HG03196 (cell line): ENCODE results near the gene BEND5.

Experiments
- ATAC-seq: cut with Tn5 transposase; IDR thresholded peaks from one replicate; pipeline ENCODE4 v1.9.1; 2021; ENCODE audit not compliant: unreplicated experiment

BEND5 gene

GRCh38 chr1:48776393-48777218 lies at the start of gene BEND5:
TSS of gene BEND5 (minus strand) at chr1:48776891. CDS start at chr1:48776831, 60 bp downstream.
- ATAC-seq: no peak

DNA sequence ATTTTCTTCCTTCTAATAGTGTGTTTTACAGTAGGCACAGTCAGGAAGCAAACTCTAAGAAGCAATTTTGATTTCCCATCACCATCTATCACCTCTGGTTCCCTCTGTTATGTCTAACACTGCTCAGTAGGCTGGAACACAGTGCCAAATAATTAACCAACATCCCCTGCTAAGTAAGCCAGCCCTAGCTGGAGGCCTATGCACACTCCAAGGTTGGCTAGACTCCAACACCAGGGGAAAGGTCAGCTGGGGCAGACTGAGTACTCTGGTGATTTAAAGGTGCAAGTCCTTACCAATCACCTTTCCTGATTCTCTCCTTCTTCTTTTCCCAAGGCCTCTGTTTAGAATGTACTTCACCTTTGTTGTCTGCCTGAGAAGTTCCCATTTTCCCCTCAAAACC lies 46.5 kb upstream of the BEND5 start:
- ATAC-seq: no peak

- no peak for ATAC-seq
These were observed 43.8 kb upstream of the BEND5 start for GRCh38 chr1:48820491-48820890.

DNA sequence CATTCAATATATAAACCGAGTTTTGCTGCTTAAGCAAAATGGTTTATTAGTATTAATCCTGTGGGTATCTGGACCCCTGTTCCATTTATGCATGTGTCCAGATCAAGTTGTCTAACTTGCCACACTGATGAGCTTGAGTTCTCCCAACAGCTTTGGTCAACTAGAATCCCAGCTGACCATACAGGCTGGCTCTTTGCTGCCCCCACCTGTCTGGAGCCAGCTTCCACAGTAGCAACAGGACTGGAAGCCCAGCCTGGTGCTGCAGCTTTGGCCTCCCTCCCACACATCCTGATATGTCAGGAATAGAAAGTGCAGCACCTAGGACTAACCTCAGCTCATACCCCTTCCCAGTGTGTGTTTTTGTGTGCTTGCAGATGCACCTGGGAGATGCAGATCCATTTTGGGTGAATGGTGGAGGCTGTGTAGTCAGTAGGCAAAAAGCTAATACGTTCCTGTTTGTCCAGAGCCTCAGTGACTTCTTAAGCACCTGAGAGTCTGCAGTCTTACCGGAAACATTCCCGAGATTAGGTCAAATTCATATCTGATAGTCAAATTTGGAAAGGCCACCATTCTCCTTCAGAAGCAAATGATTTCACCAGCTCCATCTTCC lies 40.9 kb upstream of the BEND5 start:
- peak; percentile 92 for ATAC-seq

- no peak for ATAC-seq
These were observed 34.0 kb upstream of the BEND5 start for GRCh38 chr1:48810740-48811139.

DNA sequence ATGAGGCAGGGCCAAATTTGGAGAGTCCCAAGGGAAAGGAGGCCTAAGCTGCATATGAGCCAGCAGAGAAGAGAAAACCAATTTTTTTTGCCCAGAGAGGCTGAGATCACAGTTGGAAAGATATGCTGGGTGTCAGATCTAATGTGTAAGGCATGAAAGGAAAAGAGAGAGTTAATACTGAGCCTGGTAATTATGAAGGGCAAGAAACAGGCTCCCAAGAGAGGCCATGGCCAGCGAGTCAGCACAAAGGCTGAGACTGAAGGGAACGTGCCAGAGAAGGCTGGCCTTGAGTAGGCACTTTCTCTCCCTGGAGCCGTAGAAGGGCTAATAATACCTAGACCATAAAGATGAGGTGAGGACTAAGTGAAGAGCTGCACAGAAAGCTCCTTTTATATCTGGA lies 31.8 kb upstream of the BEND5 start:
- ATAC-seq: no peak

DNA sequence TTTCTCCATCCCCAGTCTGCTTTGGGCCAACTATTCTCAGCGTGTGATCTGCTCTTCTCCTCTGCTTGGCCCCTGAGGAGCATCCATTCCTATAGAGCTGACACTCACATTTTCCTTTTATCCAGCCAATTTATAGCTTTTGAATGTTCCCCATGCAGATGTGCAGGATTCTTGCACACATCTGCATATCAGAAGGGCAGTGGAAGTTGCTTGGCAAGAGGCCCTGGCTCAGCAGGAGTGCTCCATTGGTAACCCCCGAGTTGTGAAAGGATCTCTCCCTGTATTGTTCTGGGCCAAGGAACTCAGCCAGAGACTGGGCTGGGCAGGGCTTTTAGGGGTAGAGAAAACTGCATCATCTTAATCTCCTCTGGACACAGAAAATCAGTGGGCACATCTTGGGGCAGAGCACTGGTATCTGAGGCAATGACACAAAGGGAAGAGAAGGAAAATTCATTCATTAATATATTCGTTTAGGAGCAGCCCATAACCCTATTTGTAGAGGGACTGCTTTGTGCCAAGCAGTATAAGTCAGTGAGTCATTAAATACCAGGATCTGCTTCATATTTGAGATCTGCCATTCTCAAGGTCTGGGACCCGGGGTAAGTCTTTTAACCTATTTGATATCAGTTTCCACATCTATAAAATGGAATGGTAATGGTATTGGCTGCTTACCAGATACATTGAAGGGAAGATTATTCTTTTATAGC lies 31.0 kb upstream of the BEND5 start:
- ATAC-seq: no peak

DNA sequence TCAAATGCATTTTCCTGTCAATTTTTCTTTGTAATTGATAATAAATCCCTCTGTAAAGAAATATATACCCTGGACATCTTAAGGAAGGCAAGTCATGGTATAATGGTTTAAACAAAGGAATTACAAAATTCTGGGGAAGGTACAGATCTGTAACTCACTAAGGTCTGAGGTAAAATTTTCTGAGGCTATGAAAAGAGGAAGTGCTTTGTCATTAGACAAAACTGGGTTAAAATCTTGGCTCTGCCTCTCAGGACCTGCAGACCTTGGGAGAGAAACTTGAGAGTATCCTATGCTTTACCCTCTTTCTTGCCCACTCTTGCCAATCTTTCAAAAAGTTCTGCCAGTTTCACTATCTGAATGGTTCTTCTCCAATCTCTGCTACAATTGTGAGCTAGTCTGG lies 26.8 kb upstream of the BEND5 start:
- ATAC-seq: no peak

GRCh38 chr1:48794816-48795215 lies 18.1 kb upstream of the BEND5 start:
- ATAC-seq: no peak

GRCh38 chr1:48793863-48794262 lies 17.2 kb upstream of the BEND5 start:
- peak; percentile 79 for ATAC-seq

GRCh38 chr1:48792961-48793360 lies 16.3 kb upstream of the BEND5 start:
- ATAC-seq: no peak

DNA sequence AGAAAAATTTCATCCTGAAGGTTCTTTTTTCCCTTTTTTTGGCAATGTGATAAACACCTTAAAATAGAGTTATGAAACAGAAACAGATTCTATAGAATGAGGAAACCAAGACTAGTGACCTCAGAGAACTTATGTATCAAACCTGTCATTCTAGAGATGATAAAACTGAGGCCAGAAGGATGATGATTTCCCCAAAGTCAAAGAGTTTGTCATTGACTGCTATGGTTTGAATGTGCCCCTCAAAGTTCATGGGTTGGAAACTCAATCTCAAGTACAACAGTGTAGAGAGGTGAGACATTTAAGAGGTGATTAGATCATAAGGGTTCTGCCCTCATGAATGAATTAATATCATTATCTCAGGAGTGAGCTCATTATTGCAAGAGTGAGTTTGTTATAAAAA lies 13.7 kb upstream of the BEND5 start:
- ATAC-seq: peak; percentile 48

DNA sequence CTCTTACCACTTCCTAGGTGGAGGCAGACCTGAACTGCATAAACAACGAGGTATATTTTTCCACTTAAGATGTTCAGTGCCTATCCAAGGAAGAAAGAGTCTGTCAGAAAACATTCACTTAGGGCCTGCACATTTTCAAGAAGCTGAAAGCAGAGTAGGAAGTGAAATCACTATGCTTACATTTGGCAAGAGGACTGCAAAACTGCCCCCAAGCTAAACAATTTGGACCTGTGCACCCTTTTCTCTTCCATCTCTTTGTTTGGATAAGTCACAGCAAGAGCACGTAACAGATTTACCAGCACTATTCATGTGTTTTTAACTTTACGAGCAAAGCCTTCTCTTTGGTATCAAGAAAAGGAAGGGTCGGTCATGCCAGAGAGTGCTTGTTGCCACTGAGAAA lies 13.2 kb upstream of the BEND5 start:
- no peak for ATAC-seq

DNA sequence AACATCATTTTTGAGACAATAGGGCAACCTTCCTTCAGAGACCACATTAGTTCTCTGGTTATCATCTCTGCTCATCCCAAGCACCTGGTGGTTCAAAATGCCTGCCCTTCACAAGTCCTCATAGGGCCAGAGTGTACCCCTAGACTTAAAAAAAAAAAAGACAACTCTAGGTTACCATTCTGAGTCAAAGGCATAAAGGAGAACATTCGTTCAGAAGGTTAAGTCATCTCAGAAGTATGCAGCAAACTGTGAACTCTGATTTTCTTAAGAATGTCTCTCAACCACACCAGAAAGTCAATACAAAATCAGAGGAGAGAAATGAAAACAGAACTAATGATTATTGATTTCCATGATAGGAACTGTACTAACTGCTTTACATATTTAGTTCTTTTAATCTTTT lies 9.2 kb upstream of the BEND5 start:
- ATAC-seq: no peak

DNA sequence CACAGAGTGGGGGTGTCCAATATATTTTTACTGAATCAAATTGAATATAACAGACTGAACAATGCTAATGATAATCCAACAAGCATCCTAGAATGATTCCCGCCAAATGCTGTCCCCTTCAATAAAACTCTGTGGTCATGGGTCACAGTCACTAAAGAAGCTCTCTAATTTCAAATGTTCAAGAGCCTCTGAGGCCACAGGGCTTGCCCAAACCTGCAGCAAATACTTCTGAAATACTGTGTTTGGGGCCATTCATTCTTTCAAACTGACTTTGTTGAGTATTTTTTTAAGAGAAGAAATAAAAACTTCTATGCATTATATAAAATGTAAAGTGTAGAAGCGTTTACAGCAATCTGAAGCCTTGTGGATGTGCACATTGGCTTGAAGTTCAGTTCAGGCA lies 7.6 kb upstream of the BEND5 start:
- no peak for ATAC-seq

GRCh38 chr1:48777219-48777895 lies 666 bp upstream of the BEND5 start:
- ATAC-seq: no peak

- ATAC-seq: no peak
These were observed 779 bp downstream of the BEND5 start for GRCh38 chr1:48775831-48776392.

GRCh38 chr1:48773133-48773532 lies 3.6 kb downstream of the BEND5 start:
- peak; percentile 48 for ATAC-seq

DNA sequence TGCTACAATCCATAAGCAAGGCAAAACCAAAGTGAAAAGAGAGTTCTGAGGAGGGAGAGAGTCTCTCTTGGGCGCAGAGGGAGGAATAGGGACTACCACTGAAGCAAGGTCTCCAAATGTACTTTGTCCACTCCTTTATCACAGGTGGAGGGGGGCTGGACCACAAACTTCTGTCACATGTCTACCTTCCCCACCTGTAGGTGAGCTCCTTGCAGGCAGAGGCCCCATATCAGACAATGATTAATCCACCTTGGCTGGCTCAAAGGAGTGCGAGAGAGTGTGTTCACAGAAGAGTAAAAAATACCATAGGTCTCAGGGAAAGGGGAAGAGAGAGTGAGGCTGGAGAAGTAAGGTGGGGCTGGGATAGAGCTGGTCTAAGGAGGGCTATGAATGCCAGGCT lies 4.5 kb downstream of the BEND5 start:
- no peak for ATAC-seq

DNA sequence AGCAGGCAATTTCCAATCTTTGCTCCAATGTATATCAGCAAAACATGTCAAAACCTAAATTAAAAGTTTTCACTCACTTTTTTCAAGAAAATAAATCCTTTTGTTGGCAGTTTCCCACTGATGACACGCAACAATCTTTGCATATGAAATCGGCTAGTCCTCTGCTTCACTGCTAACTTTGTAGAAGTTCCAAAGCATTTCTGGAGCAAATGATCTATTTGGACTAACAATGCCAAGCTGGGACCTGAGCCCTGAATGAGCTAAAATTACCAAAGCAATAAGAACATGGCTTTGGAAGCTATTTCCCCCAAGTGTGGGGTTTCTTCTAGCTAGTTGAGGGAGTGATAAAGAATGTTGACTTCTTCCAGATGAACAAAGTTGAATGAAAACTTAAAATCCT lies 5.1 kb downstream of the BEND5 start:
- no peak for ATAC-seq

GRCh38 chr1:48767975-48768510 lies 8.6 kb downstream of the BEND5 start:
- ATAC-seq: no peak
